ENCODE results near the gene RIMS4.
"Not testable (repeated sequence)": the region's sequence is repeated elsewhere in the genome, so short reads cannot be mapped to it uniquely, and the experiment has no call there.

The RIMS4 gene

DNA sequence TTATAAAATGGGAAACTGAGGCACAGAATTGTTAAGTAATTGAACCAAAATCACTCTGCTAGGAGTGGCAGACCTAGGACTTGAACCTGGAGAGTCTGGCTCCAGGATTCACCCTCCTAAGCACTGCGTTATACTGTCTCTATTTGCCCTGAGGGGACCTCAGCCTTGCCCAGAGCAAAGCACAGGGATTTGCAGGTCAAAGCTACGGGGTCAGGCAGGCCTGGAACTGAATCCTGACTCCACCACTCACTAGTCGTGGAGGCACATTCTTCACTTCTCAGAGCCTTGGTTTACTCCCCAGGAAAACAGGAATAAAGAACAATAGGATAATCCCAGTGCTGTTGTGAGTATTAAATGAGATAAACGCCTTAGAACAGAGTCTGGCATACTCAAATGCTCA is 45.3 kb downstream of the RIMS4 start:
- no peak for DNase-seq (ENCODE audit: extremely low spot score)
- CTCF ChIA-PET, result no interaction called here
- POLR2A ChIA-PET, result no interaction called here
- TF ChIP-seq, protein P1, sequence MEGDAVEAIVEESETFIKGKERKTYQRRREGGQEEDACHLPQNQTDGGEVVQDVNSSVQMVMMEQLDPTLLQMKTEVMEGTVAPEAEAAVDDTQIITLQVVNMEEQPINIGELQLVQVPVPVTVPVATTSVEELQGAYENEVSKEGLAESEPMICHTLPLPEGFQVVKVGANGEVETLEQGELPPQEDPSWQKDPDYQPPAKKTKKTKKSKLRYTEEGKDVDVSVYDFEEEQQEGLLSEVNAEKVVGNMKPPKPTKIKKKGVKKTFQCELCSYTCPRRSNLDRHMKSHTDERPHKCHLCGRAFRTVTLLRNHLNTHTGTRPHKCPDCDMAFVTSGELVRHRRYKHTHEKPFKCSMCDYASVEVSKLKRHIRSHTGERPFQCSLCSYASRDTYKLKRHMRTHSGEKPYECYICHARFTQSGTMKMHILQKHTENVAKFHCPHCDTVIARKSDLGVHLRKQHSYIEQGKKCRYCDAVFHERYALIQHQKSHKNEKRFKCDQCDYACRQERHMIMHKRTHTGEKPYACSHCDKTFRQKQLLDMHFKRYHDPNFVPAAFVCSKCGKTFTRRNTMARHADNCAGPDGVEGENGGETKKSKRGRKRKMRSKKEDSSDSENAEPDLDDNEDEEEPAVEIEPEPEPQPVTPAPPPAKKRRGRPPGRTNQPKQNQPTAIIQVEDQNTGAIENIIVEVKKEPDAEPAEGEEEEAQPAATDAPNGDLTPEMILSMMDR (IDR thresholded peaks at IDR 0.05; ENCODE audit: control extremely low read depth, extremely low read depth, low read depth, missing control alignments), result no peak

DNA sequence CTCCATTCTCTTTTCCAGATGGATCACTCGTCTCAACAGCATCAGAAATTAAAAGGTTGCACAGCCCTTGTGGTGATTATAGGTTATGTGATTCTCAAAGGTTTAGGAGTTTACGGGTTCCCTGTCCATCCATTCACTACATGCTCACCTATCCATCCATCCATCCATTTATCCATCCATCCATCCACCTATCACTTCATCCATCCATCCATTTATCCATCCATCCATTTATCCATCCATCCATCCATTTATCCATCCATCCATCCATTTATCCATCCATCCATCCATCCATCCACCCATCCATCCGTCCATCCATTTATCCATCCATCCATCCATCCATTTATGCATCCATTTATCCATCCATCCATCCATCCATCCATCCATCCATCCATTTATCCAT is 46.5 kb downstream of the RIMS4 start:
- CTCF ChIA-PET, result interaction anchor here (1.2 to 1.3 kb wide), 3 partner anchors 17 to 79 kb away, joined by 3 read pairs; no protein-coding TSS in a partner anchor
- POLR2A ChIA-PET; DNase-seq (ENCODE audit: extremely low spot score): not testable (repeated sequence)

DNA sequence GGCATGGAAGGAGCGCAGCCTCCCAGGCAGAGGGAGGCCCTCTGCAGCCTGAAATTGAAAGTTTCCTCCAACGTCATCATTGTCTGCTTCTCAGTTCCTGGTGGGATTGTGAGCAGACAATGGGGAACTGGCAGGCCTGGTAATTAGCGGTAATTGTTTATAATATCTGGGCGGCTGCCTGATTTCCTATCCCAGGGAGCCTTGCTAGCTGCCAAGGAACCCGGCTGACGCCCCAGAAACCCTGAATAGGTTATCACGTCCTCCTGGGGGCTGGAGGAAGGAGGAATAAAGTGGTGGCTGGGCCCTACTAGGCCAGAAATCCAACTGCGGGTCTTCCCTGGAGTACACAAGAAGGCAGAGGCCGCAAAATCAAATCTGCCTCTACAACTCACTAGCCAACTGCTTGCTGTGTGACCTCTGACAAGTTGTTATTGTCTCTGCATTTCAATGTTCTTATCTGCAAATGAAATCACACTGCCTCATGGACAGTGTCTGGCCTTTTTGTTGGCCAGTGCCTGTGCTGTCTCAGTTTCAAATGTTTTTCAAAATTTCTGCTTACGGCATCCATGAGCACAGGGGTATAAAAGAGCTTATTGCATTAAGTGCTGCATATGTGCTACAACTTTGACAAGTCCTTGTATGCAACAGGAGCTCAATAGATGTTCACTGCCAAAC is 47.7 kb downstream of the RIMS4 start:
- TF ChIP-seq, protein P1 (IDR thresholded peaks at IDR 0.05; ENCODE audit: control extremely low read depth, extremely low read depth, low read depth, missing control alignments), result no peak
- ChIA-PET CTCF (interaction anchor here (1.2 to 1.3 kb wide), 3 partner anchors 16 to 78 kb away, joined by 3 read pairs; no protein-coding TSS in a partner anchor), POLR2A (no interaction called here)
- DNase-seq (ENCODE audit: extremely low spot score), result no peak

DNA sequence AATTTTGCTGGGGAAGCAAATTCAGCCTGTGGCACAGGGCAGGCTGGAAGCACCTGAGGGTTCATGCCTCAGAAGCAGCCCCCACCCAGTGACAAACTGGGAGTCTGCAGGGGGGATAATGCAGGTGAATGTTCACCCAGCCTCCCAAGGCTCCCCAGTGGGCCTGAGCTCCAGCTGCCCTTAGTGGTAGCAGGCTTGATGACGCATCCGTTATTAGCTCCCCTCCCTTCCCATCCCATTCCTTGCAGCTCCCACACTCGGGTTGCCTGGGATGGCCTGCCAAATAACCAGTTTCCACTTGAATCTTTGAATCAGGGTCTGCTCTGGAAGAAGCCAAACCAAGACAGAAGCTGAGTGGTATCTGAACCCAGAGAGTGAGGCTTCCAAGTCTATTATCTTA is 48.9 kb downstream of the RIMS4 start:
- TF ChIP-seq, protein P1 (IDR thresholded peaks at IDR 0.05; ENCODE audit: control extremely low read depth, extremely low read depth, low read depth, missing control alignments), result no peak
- DNase-seq (ENCODE audit: extremely low spot score), result no peak
- POLR2A ChIA-PET, result no interaction called here

DNA sequence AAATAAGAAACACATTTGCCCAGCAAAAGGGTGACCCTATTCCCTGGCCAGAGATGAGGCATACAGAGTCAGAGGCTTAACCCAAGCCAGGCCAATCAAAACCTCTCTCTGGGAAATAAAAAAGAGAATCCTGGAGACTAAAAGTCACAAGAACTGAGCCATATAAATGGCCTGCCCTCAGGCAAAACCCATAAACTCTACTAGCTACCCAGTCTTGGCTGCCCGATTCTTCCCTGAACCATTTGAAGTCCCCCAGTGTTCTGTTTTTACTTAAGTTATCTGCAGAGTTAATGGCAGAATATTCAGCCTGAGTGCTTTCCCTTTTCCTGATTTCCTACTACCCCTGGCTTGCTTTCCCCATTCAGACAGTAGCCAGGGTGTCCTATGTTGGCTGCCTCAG is 50.8 kb downstream of the RIMS4 start:
- ChIA-PET POLR2A (no interaction called here), CTCF (interaction anchor here (3.4 kb wide), 1 partner anchor 11 kb away, joined by 12 read pairs; no protein-coding TSS in a partner anchor)
- TF ChIP-seq, protein P1 (IDR thresholded peaks at IDR 0.05; ENCODE audit: control extremely low read depth, extremely low read depth, low read depth, missing control alignments), result no peak
- no peak for DNase-seq (ENCODE audit: extremely low spot score)

More for the DNA sequence above, 48.9 kb downstream of the RIMS4 start:
- CTCF ChIA-PET, result interaction anchor here (1.1 to 3.4 kb wide), 2 partner anchors 13 to 532 kb away, joined by 3 to 12 read pairs; no protein-coding TSS in a partner anchor

DNA sequence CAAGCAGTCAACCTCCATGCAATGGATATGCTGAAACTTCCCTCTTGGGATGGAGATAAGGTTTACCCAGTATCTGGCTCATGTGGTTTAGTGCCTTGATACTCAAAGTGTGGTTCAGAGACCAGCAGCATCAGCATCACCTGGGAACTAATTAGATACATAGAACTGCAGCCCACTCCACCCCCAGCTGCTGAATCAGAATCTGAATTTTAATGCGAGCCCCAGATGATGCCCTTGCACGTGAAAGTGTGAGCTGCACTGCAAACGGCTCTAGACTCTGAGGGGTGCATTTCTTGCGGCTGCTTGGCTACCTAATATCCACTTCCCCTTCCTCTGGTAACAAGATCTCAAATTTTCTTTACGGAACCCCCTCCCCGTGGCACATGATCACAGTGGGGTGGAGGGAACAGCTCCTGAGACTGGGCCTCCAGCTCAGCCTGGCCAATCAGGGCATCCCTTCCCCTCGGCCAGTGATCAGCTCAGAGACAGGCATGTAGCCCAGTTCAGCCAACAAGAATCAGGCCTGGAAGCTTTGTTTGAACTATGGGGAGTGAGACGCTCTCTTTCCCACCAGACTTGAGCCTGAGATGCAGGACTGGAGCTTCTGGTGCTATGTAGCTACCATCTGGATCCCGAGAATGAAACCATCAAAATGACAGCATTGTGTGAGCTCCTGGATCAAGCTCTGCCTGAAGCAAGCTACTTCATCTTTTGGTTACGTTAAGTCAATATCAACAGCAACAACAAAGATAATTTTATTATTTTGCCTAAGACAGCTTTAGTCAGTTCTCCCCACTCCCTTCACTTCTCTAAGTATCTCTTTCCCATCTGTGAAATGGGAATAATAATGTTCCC is 51.9 kb downstream of the RIMS4 start:
- POLR2A ChIA-PET, result no interaction called here
- CTCF ChIA-PET, result interaction anchor here (1.2 to 3.4 kb wide), 3 partner anchors 10 to 39 kb away, joined by 3 to 15 read pairs (median 12); no protein-coding TSS in a partner anchor
- TF ChIP-seq, protein P1 (IDR thresholded peaks at IDR 0.05; ENCODE audit: control extremely low read depth, extremely low read depth, low read depth, missing control alignments), result no peak
- DNase-seq (ENCODE audit: extremely low spot score), result no peak

Data from GM10248 (cell line).